Stimulated activated CD8-positive, alpha-beta memory T cell treated with anti-CD3 and anti-CD28 coated beads, Interleukin-4, amount 100 ng/mL, for 48 hours (primary cell): ENCODE measurements around the gene EPYC.

Experiments used
- DNase-seq: peaks from one replicate; pipeline ENCODE4 v3.0.0-alpha.2; 2020

Gene EPYC

GRCh38 chr12:90954428-90954827, 50.3 kb downstream of the EPYC start:
- no peak for DNase-seq

GRCh38 chr12:90953956-90954421, 50.8 kb downstream of the EPYC start:
- DNase-seq = peak; percentile 42

- no peak for DNase-seq
These were observed 53.2 kb downstream of the EPYC start for GRCh38 chr12:90951432-90952105.

GRCh38 chr12:90947869-90948268, 56.9 kb downstream of the EPYC start:
- no peak for DNase-seq

- DNase-seq = no peak
These were observed 59.6 kb downstream of the EPYC start for GRCh38 chr12:90945070-90945649.

- DNase-seq = no peak
These were observed 61.5 kb downstream of the EPYC start for GRCh38 chr12:90943255-90943654.

GRCh38 chr12:90940872-90941499, 63.8 kb downstream of the EPYC start:
- no peak for DNase-seq

- no peak for DNase-seq
These were observed 65.4 kb downstream of the EPYC start for GRCh38 chr12:90939382-90939781.

- no peak for DNase-seq
These were observed 66.3 kb downstream of the EPYC start for GRCh38 chr12:90938451-90938850.

- DNase-seq = no peak
These were observed 67.1 kb downstream of the EPYC start for GRCh38 chr12:90937651-90938050.

GRCh38 chr12:90936230-90937005, 68.4 kb downstream of the EPYC start:
- DNase-seq = no peak

- no peak for DNase-seq
These were observed 79.2 kb downstream of the EPYC start for GRCh38 chr12:90925562-90925961.

GRCh38 chr12:90924406-90924805, 80.4 kb downstream of the EPYC start:
- DNase-seq = no peak

GRCh38 chr12:90922145-90922627, 82.6 kb downstream of the EPYC start:
- DNase-seq = no peak

- no peak for DNase-seq
These were observed 83.2 kb downstream of the EPYC start for GRCh38 chr12:90921536-90921935.

- no peak for DNase-seq
These were observed 84.5 kb downstream of the EPYC start for GRCh38 chr12:90920222-90920621.

- DNase-seq = no peak
These were observed 87.3 kb downstream of the EPYC start for GRCh38 chr12:90917431-90917830.

- DNase-seq = no peak
These were observed 88.3 kb downstream of the EPYC start for GRCh38 chr12:90916516-90916915.

GRCh38 chr12:90915353-90915752, 89.4 kb downstream of the EPYC start:
- DNase-seq = no peak
